WERI-Rb-1 (cell line): ENCODE measurements around the gene KRT16.
"Not testable (repeated sequence)": the region's sequence is repeated elsewhere in the genome, so short reads cannot be mapped to it uniquely, and the experiment has no call there.

Experiments used
- DNase-seq: peaks from one replicate; pipeline ENCODE4 v3.0.0-alpha.2; 2020
- H3K27ac ChIP-seq: fragments of 250-450 bp; sonication (Bioruptor Pico); 2 replicates; pipeline ENCODE4 v1.5.1; 2020; ENCODE audit warnings: mild to moderate bottlenecking, moderate library complexity
- H3K27me3 ChIP-seq: fragments of 250-450 bp; sonication (Bioruptor Pico); 2 replicates; pipeline ENCODE4 v1.5.1; 2021; ENCODE audit warnings: mild to moderate bottlenecking, low read depth, moderate library complexity; ENCODE audit not compliant: insufficient read depth, severe bottlenecking
- H3K36me3 ChIP-seq: fragments of 250-450 bp; sonication (Bioruptor Pico); 2 replicates; pipeline ENCODE4 v1.5.1; 2020; ENCODE audit warnings: mild to moderate bottlenecking, moderate library complexity
- H3K4me3 ChIP-seq: 2 replicates; pipeline ENCODE4 v1.5.1; 2011; ENCODE audit warnings: low read depth, mild to moderate bottlenecking, control low read depth, low read length
- H3K9me3 ChIP-seq: fragments of 250-450 bp; sonication (Bioruptor Pico); 2 replicates; pipeline ENCODE4 v1.5.1; 2021; ENCODE audit warnings: mild to moderate bottlenecking, moderate library complexity; ENCODE audit not compliant: severe bottlenecking
- TF ChIP-seq, protein P1 (sequence below): IDR thresholded peaks from 2 replicates; pipeline ENCODE4 v1.5.1; 2011; ENCODE audit warnings: low read depth, mild to moderate bottlenecking, control low read depth, inconsistent platforms, low read length

The KRT16 gene

DNA sequence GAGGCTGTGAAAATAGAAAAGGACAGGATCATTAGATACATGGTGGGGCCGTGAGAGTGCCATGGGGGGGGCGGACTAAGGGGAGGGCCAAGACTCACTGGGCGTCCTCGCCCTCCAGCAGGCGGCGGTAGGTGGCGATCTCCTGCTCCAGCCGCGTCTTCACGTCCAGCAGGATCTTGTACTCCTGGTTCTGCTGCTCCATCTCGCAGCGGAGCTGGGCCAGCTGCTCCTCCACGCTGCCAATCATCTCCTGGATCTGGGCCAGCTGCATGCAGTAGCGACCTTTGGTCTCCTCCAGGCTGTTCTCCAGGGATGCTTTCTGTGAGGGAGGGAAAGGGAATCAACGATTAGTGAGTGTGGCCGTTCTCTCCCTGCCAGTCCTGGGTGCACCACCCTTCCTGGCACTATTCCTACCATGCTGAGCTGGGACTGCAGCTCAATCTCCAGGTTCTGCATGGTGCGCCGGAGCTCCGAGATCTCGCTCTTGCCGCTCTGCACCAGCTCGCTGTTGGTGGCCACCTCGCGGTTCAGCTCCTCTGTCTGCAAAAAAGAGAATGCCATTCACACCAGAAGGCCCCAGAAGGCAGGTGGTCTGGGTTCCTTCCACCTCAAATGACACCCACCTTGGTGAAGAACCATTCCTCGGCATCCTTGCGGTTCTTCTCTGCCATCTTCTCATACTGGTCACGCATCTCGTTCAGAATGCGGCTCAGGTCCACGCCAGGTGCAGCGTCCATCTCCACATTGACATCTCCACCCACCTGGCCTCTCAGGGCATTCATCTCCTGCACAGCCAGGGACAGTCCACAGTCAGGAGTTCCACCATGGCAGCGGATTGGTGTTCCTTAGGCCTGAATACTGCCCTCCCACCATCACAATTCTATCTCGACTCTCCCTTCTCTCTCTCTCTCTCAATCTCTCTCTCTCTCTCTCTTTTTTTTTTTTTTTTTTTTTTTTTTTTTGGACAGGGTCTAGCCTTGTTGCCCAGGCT, 29.1 kb downstream of the KRT16 start:
- no peaks in the 10 kb centered on the region for H3K27me3 ChIP-seq
- TF ChIP-seq, protein P1, sequence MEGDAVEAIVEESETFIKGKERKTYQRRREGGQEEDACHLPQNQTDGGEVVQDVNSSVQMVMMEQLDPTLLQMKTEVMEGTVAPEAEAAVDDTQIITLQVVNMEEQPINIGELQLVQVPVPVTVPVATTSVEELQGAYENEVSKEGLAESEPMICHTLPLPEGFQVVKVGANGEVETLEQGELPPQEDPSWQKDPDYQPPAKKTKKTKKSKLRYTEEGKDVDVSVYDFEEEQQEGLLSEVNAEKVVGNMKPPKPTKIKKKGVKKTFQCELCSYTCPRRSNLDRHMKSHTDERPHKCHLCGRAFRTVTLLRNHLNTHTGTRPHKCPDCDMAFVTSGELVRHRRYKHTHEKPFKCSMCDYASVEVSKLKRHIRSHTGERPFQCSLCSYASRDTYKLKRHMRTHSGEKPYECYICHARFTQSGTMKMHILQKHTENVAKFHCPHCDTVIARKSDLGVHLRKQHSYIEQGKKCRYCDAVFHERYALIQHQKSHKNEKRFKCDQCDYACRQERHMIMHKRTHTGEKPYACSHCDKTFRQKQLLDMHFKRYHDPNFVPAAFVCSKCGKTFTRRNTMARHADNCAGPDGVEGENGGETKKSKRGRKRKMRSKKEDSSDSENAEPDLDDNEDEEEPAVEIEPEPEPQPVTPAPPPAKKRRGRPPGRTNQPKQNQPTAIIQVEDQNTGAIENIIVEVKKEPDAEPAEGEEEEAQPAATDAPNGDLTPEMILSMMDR, result no peak
- H3K4me3 ChIP-seq, result no peak overlapping the region
- no peak overlapping the region for H3K27ac ChIP-seq
- no peaks in the 10 kb centered on the region for H3K36me3 ChIP-seq
- no peak for DNase-seq
- H3K9me3 ChIP-seq, result peaks cover 3% of the 10 kb centered on the region

DNA sequence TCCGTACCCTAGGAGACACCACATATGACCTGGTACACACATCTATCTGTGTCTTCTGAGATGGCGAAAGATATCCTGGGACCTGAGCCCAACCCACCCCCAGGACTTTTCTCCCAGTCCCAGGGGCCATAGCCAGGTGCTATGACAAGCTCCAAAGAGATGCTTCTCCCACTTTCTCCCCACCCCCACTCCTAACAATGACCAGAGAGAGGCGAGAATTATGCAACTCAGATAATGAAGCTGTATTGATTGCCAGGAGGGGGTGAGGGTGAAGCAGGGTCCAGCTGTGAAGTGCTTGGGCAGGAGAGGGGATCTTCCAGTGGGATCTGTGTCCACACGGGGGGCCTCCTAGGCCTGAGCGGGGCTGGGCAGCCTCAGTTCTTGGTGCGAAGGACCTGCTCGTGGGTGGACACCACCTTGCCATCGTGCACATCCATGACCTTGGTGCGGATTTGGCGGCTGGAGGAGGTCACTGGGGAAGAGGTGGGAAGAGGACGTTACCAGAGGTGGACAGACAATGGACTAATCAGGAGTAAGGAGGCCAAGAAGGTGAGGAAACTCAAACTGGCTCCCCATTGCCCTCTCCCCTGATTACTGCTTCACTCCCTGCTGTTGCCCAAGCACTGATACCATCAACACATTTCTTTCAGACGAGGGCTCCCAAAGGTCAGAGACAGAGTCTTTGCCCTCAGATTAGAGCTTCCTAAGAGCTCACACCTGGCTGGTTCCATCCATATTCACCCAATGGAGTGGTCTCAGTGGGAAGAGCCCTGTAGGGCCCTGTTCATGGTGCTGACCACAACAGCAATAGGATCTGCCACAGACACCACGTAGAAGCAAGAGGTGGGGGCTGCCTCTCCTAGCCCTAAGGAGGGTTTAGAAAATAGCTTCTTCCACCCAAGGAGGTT, 30.3 kb downstream of the KRT16 start:
- not testable (repeated sequence) for DNase-seq

DNA sequence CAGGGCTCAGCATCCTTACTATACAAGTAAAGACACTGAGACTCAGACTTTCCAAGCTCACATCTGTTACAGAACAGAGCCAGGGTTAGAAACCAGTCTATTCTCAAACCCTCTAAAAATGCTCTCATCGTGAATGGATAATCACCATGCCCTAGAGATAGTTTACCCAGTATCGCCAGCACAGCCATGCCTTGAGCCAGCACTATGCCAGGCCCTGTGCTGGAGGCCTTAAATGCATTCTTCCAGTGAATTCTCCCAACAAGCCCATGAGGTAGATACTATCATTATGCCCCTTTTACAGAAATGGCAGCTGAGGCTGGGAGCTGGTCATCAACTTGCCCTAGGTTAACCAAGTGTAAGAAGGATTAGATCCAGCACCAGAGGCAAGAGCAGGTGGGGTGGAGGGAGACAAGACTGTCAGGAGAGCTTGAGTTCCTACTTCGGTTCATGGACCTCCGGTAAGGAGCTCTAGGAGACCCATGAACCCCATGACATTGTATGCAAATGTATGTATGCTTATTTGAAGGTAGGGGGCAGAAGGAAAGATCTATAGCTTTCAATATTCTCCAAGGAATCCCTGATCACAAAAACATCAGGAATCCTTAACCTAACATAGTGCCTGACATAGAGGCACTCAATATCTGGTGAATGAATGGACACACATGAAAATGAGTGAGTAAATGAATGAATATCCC, 31.1 kb downstream of the KRT16 start:
- Histone ChIP-seq H3K36me3 (no peaks in the 10 kb centered on the region), H3K27ac (no peak overlapping the region), H3K4me3 (no peak overlapping the region), H3K27me3 (no peaks in the 10 kb centered on the region), H3K9me3 (peaks cover 3% of the 10 kb centered on the region)
- TF ChIP-seq, protein P1, result no peak
- no peak for DNase-seq

More for the DNA sequence above, 30.3 kb downstream of the KRT16 start:
- H3K36me3 ChIP-seq, H3K4me3 ChIP-seq, H3K27me3 ChIP-seq, H3K9me3 ChIP-seq, H3K27ac ChIP-seq: not testable (repeated sequence)

DNA sequence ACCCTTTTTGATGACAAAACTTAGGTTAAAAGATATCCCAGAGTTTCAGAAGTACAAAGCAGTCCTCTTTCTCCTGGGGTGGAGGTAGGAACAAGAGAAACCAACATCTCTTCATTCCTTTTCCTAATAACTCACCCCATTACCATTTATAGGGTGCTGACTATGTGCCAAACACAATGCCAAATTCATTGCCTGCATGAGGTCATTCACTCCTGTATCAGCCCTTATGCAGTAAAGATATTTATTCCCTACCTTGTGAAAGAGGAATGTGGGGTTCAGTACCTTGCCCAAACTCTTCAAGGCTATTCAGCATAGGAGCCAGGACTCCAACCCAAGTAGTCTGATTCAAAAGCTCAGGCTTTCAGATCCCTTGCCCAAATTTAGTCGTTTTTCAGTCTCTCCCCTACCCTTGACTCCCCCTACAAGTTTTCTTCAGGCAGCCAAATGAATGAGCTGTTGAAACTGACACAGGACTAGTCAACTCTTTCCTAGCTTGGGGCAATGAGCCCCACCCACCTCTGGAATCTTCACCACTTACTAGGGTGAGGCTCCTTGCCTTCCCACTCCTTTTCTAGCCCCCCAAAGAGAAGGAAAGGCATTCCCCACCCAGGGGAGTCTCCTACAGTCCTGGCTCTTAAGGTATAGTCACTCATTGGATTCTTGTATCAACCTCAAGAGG, 31.7 kb downstream of the KRT16 start:
- no peaks in the 10 kb centered on the region for H3K36me3 ChIP-seq
- H3K4me3 ChIP-seq, result no peak overlapping the region
- peaks cover 3% of the 10 kb centered on the region for H3K9me3 ChIP-seq
- H3K27ac ChIP-seq, result no peak overlapping the region
- TF ChIP-seq, protein P1, result no peak
- no peak for DNase-seq
- no peaks in the 10 kb centered on the region for H3K27me3 ChIP-seq

DNA sequence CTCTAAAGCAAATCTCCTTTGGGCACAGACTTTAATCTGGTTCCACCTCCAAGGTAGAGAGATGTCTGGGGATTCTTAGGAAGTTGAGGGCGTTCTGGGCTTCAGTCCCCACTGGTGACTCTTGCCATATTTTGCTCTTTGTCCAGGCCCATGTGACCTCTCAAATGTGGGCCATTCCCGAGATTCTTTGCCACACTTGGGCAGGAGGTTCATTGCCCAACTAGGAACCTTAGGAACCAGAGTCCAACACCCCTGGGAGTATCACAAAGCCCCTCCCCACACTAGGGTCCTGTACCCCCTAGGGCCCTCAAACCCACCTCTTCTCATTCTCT, 32.4 kb downstream of the KRT16 start:
- Histone ChIP-seq H3K27ac (peak overlapping the region; percentile 49; the same call in 1 of the 2 replicates), H3K36me3 (no peaks in the 10 kb centered on the region), H3K4me3 (no peak overlapping the region), H3K27me3 (no peaks in the 10 kb centered on the region), H3K9me3 (peaks cover 3% of the 10 kb centered on the region)
- TF ChIP-seq, protein P1, result no peak
- DNase-seq, result no peak
